ENCODE results near the gene SAP130. TPM values are rescaled to one million over a fixed set of nuclear protein-coding genes. Genes with fewer than 3 reads are reported as not detected.

Gene SAP130
- total and polyA plus RNA-seq, 2 of the 4 experiments (the other 2 are of a cell fraction), result 6.1 to 17.1 TPM

GRCh38 chr2:127897531-127898211 lies 130.2 kb downstream of the SAP130 start:
- BruUV-seq (replicated peaks), result no TSS peak
- H3K4ac ChIP-seq (ENCODE audit: low read depth, low read length), result no peak overlapping the region
- no peaks in the 10 kb centered on the region for H3K27me3 ChIP-seq (ENCODE audit: control insufficient read depth, insufficient read depth, low read length)
- H3K4me1 ChIP-seq (ENCODE audit: control insufficient read depth, insufficient read depth, low read length), result no peaks in the 10 kb centered on the region
- POLR2A ChIA-PET (ENCODE audit: unreplicated experiment), result no interaction called here
- H4K8ac ChIP-seq (ENCODE audit: low read depth in 2 of 2, low read length in 2 of 2), result no peak overlapping the region
- no peak overlapping the region for H2AK5ac ChIP-seq (ENCODE audit: low read depth, low read length)
- CTCF ChIA-PET, result interaction anchor here (0.5 kb wide), 1 partner anchor 630 kb away, joined by 3 read pairs; no protein-coding TSS in a partner anchor
- H3K9me3 ChIP-seq (ENCODE audit: control insufficient read depth, insufficient read depth, low read length), result no peaks in the 10 kb centered on the region
- H4K5ac ChIP-seq (ENCODE audit: low read depth, low read length), result no peak overlapping the region
- H2BK120ac ChIP-seq (ENCODE audit: low read depth, low read length), result no peak overlapping the region
- dilution Hi-C loops (cut with HindIII; ENCODE audit: low sequenced_read_pairs, unreplicated experiment), result no loop called here
- H3K79me1 ChIP-seq (ENCODE audit: low read depth in 1 of 2, low read length in 2 of 2), result no peaks in the 10 kb centered on the region
- intact Hi-C loops (cut with micrococcal nuclease), result no loop called here
- DNase-seq, result no peak
- H2BK20ac ChIP-seq (ENCODE audit: low read depth, low read length), result no peak overlapping the region
- TF ChIP-seq MXI1 (IDR thresholded peaks at IDR 0.05; ENCODE audit: borderline replicate concordance, low read depth, low read length) (no peak), RFX5 (IDR thresholded peaks at IDR 0.05; ENCODE audit: low read depth, low read length) (no peak), MAFK (IDR thresholded peaks at IDR 0.05; ENCODE audit: low read depth, low read length) (no peak), NFE2L2 (IDR thresholded peaks at IDR 0.05; ENCODE audit: low read depth, low read length) (no peak), CEBPB (IDR thresholded peaks at IDR 0.05; ENCODE audit: low read depth, low read length) (no peak), FOS (IDR thresholded peaks at IDR 0.05; ENCODE audit: low read depth, low read length) (no peak), CHD1 (IDR thresholded peaks at IDR 0.05; ENCODE audit: low read depth, low read length) (no peak), RAD21 (IDR thresholded peaks at IDR 0.05; ENCODE audit: low read length) (no peak), BHLHE40 (IDR thresholded peaks at IDR 0.05; ENCODE audit: low read depth, low read length) (no peak), POLR2A (IDR thresholded peaks at IDR 0.05; ENCODE audit: low read depth, low read length) (no peak), MAZ (IDR thresholded peaks at IDR 0.05; ENCODE audit: borderline replicate concordance, low read depth, low read length) (no peak), RCOR1 (IDR thresholded peaks at IDR 0.05; ENCODE audit: insufficient replicate concordance, low read length) (no peak), SMC3 (IDR thresholded peaks at IDR 0.05; ENCODE audit: low read depth, low read length) (no peak)
- TF ChIP-seq, protein P1, sequence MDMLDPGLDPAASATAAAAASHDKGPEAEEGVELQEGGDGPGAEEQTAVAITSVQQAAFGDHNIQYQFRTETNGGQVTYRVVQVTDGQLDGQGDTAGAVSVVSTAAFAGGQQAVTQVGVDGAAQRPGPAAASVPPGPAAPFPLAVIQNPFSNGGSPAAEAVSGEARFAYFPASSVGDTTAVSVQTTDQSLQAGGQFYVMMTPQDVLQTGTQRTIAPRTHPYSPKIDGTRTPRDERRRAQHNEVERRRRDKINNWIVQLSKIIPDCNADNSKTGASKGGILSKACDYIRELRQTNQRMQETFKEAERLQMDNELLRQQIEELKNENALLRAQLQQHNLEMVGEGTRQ (IDR thresholded peaks at IDR 0.05; ENCODE audit: low read depth, low read length), result no peak
- TF ChIP-seq, protein P2, sequence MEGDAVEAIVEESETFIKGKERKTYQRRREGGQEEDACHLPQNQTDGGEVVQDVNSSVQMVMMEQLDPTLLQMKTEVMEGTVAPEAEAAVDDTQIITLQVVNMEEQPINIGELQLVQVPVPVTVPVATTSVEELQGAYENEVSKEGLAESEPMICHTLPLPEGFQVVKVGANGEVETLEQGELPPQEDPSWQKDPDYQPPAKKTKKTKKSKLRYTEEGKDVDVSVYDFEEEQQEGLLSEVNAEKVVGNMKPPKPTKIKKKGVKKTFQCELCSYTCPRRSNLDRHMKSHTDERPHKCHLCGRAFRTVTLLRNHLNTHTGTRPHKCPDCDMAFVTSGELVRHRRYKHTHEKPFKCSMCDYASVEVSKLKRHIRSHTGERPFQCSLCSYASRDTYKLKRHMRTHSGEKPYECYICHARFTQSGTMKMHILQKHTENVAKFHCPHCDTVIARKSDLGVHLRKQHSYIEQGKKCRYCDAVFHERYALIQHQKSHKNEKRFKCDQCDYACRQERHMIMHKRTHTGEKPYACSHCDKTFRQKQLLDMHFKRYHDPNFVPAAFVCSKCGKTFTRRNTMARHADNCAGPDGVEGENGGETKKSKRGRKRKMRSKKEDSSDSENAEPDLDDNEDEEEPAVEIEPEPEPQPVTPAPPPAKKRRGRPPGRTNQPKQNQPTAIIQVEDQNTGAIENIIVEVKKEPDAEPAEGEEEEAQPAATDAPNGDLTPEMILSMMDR (conservative IDR thresholded peaks at IDR 0.05; ENCODE audit: low read depth, low read length), result no peak
- H2BK5ac ChIP-seq (ENCODE audit: low read depth, low read length, poor library complexity, severe bottlenecking), result no peak overlapping the region
- H2AK9ac ChIP-seq (replicated peaks; ENCODE audit: low read depth, low read length, poor library complexity), result no peak overlapping the region
- no CpG with 5 or more reads among the region's 1 CpG for WGBS, 2 experiments (ENCODE audit: extremely low coverage in 2 of 2, insufficient read length in 1 of 2)
- no peak overlapping the region for H3K14ac ChIP-seq (replicated peaks; ENCODE audit: low read depth, low read length)
- H3K4me3 ChIP-seq (ENCODE audit: insufficient read depth, low read depth, low read length), result no peak overlapping the region
- H4K20me1 ChIP-seq (ENCODE audit: insufficient read depth, low read length), result no peaks in the 10 kb centered on the region
- H3K4me2 ChIP-seq (ENCODE audit: low read depth, low read length), result no peak overlapping the region
- no peak overlapping the region for H3K56ac ChIP-seq (ENCODE audit: extremely low read depth, insufficient read depth, low read length)
- no peak overlapping the region for H4K91ac ChIP-seq (ENCODE audit: insufficient read depth, low read depth, low read length)
- H2BK15ac ChIP-seq (ENCODE audit: low read depth, low read length), result no peak overlapping the region
- no peak overlapping the region for H2AFZ ChIP-seq (replicated peaks; ENCODE audit: low read length, poor library complexity)
- H3K23ac ChIP-seq (ENCODE audit: low read depth, low read length), result no peak overlapping the region
- ATAC-seq (ENCODE audit: low read depth), result no peak
- no peaks in the 10 kb centered on the region for H3K36me3 ChIP-seq (ENCODE audit: control insufficient read depth, insufficient read depth, low read length)
- no peak overlapping the region for H3K18ac ChIP-seq (ENCODE audit: low read depth, low read length)
- no peak overlapping the region for H3K27ac ChIP-seq (ENCODE audit: insufficient read depth, low read length)
- H3K9me1 ChIP-seq (ENCODE audit: insufficient read depth, low read length), result no peaks in the 10 kb centered on the region
- in situ Hi-C loops (cut with MboI; ENCODE audit: low sequenced_read_pairs), result loop anchor here (25.0 kb wide), 1 partner anchor 415 kb away; the partner anchor contains the start of gene HS6ST1
- no peak overlapping the region for H3K9ac ChIP-seq (ENCODE audit: low read depth, low read length)

All from IMR-90 (cell line).